OCI-LY3 (cell line): ENCODE data around the gene GTF2H3.

Experiments used
- CTCF ChIP-seq: fragments of 200-600, 300-600 bp; sonication (generic); IDR thresholded peaks from 2 replicates; pipeline ENCODE4 v1.5.1; 2014; ENCODE audit warnings: antibody characterized with exemption, low read length, low read depth
- EZH2phosphoT487 ChIP-seq: fragments of 200-600 bp; shearing (Covaris generic); IDR thresholded peaks from 2 replicates; pipeline ENCODE4 v1.6.1; 2018; ENCODE audit warnings: antibody characterized with exemption, mixed run types, low read depth

GRCh38 chr12:123599310-123599709, 34.3 kb upstream of the GTF2H3 start:
- no peak for TF ChIP-seq CTCF
- TF ChIP-seq EZH2phosphoT487, result no peak
